H1 (cell line): ENCODE data around the gene ANKIB1. TPM values are rescaled to one million over a fixed set of nuclear protein-coding genes. Genes with fewer than 3 reads are reported as not detected.

ENCODE experiments used
- CTCF ChIA-PET: fragments of 300-600 bp; sonication (Branson Sonifier 250); formaldehyde crosslinking; loops from one replicate; lab custom pipeline; 2021; ENCODE audit not compliant: partially characterized antibody; lab: Charles Lee
- POLR2A ChIA-PET: fragments of 300-600 bp; sonication (Branson Sonifier 250); formaldehyde crosslinking; loops from one replicate; lab custom pipeline; 2021; ENCODE audit warnings: inconsistent platforms; ENCODE audit not compliant: partially characterized antibody; lab: Charles Lee
- DNase-seq, 2 experiments: peaks; one replicate each; pipeline versions ENCODE4 v3.0.0 to v3.0.0-alpha.2; 2010 to 2022; ENCODE audit warnings: low spot score in 2 of 2, low read depth in 1 of 2, mixed read lengths in 1 of 2
- FAIRE-seq: peaks from 2 replicates; lab custom pipeline; 2011; peaks lifted over from hg19 to GRCh38; lab: Jason Lieb, UNC
- H2AFZ ChIP-seq: 2 replicates; pipeline ENCODE4 v1.8.1; 2012; ENCODE audit warnings: low read length, inconsistent platforms
- H2AK5ac ChIP-seq: 2 replicates; pipeline ENCODE4 v1.6.1; 2013; ENCODE audit warnings: low read depth, low read length
- H2BK120ac ChIP-seq: replicated peaks from 2 replicates; pipeline ENCODE3; 2013; ENCODE audit warnings: low read depth, low read length, inconsistent platforms
- H2BK12ac ChIP-seq: 2 replicates; pipeline ENCODE4 v1.6.1; 2013; ENCODE audit warnings: low read depth, low read length
- H2BK15ac ChIP-seq: 2 replicates; pipeline ENCODE4 v1.6.1; 2013; ENCODE audit warnings: low read length
- H2BK20ac ChIP-seq: 2 replicates; pipeline ENCODE4 v1.6.1; 2013; ENCODE audit warnings: low read length
- H2BK5ac ChIP-seq: 2 replicates; pipeline ENCODE4 v1.6.1; 2013; ENCODE audit warnings: low read depth, low read length
- H3K14ac ChIP-seq: 2 replicates; pipeline ENCODE4 v1.6.1; 2013; ENCODE audit warnings: inconsistent platforms; ENCODE audit not compliant: insufficient read length
- H3K18ac ChIP-seq: 2 replicates; pipeline ENCODE4 v1.6.1; 2013; ENCODE audit warnings: low read length; ENCODE audit errors: extremely low read depth
- H3K23ac ChIP-seq: 2 replicates; pipeline ENCODE4 v1.6.1; 2013; ENCODE audit warnings: inconsistent platforms; ENCODE audit not compliant: insufficient read length
- H3K23me2 ChIP-seq: 2 replicates; pipeline ENCODE4 v1.6.1; 2013; ENCODE audit warnings: low read depth, low read length
- H3K27ac ChIP-seq: 2 replicates; pipeline ENCODE4 v1.6.1; 2011; ENCODE audit warnings: low read depth, low read length, inconsistent platforms
- H3K27me3 ChIP-seq, 4 experiments: replicated peaks in 1 of 4; 1 replicate in 1 of 4; 2 replicates in 3 of 4; pipeline versions ENCODE4 v1.6.1 to v1.8.1; 2011 to 2013; ENCODE audit warnings: low read length in 3 of 4, mild to moderate bottlenecking in 3 of 4, inconsistent platforms in 2 of 4, mixed read lengths in 2 of 4, moderate library complexity in 1 of 4; ENCODE audit not compliant: control insufficient read depth in 3 of 4, insufficient read depth in 3 of 4; ENCODE audit errors: extremely low read depth in 1 of 4
- H3K36me3 ChIP-seq, 4 experiments: 2 replicates each; pipeline versions ENCODE4 v1.6.1 to v1.8.1; 2011 to 2013; ENCODE audit warnings: mild to moderate bottlenecking in 4 of 4, low read length in 3 of 4, moderate library complexity in 2 of 4, control low read depth in 1 of 4, inconsistent platforms in 1 of 4; ENCODE audit not compliant: insufficient read depth in 4 of 4, control insufficient read depth in 2 of 4
- H3K4ac ChIP-seq: replicated peaks from 2 replicates; pipeline ENCODE3; 2013; ENCODE audit warnings: low read length, low read depth, mixed read lengths, inconsistent platforms; ENCODE audit not compliant: insufficient read length
- H3K4me1 ChIP-seq, 4 experiments: replicated peaks in 1 of 4; 1 replicate in 1 of 4; 2 replicates in 3 of 4; pipeline versions ENCODE4 v1.6.1 to v1.8.1; 2011 to 2013; ENCODE audit warnings: low read length in 3 of 4, inconsistent platforms in 2 of 4, mixed read lengths in 1 of 4; ENCODE audit not compliant: insufficient read depth in 4 of 4, control insufficient read depth in 3 of 4
- H3K4me2 ChIP-seq, 2 experiments: 2 replicates each; pipeline versions ENCODE4 v1.6.1 to v1.8.1; 2011 to 2013; ENCODE audit warnings: low read depth in 2 of 2, low read length in 2 of 2, control low read depth in 1 of 2, inconsistent platforms in 1 of 2, mild to moderate bottlenecking in 1 of 2; ENCODE audit not compliant: insufficient read depth in 1 of 2
- H3K4me3 ChIP-seq, 4 experiments: fragments of 200-600, 300-600 bp in 1 of 4; sonication (generic), shearing (Covaris generic), sonication (Bioruptor Twin) in 1 of 4; 2 replicates each; pipeline versions ENCODE4 v1.5.1 to v1.8.1; 2011 to 2016; ENCODE audit warnings: low read length in 4 of 4, low read depth in 3 of 4, control low read depth in 2 of 4, inconsistent platforms in 2 of 4, mild to moderate bottlenecking in 2 of 4, mixed read lengths in 1 of 4, moderate library complexity in 1 of 4; ENCODE audit not compliant: insufficient read depth in 2 of 4; ENCODE audit errors: extremely low read depth in 1 of 4
- H3K56ac ChIP-seq: replicated peaks from 2 replicates; pipeline ENCODE3; 2013; ENCODE audit warnings: low read depth, mild to moderate bottlenecking, mixed read lengths, low read length, inconsistent platforms; ENCODE audit not compliant: insufficient read length
- H3K79me1 ChIP-seq: 2 replicates; pipeline ENCODE4 v1.6.1; 2013; ENCODE audit warnings: low read depth, low read length, control low read depth
- H3K79me2 ChIP-seq, 2 experiments: 2 replicates each; pipeline versions ENCODE4 v1.6.1 to v1.8.1; 2012 to 2013; ENCODE audit warnings: low read length in 2 of 2, mild to moderate bottlenecking in 2 of 2, inconsistent platforms in 1 of 2; ENCODE audit not compliant: insufficient read depth in 2 of 2, control insufficient read depth in 1 of 2
- H3K9ac ChIP-seq, 4 experiments: replicated peaks in 1 of 4; 1 replicate in 1 of 4; 2 replicates in 3 of 4; pipeline versions ENCODE4 v1.6.1 to v1.8.1; 2011 to 2013; ENCODE audit warnings: low read depth in 3 of 4, low read length in 3 of 4, control low read depth in 2 of 4, mild to moderate bottlenecking in 2 of 4, moderate library complexity in 2 of 4, inconsistent platforms in 1 of 4; ENCODE audit errors: extremely low read depth in 1 of 4
- H3K9me3 ChIP-seq, 2 experiments: 2 replicates each; pipeline versions ENCODE4 v1.6.1 to v1.8.1; 2012 to 2013; ENCODE audit warnings: mild to moderate bottlenecking in 2 of 2, moderate library complexity in 2 of 2, control low read depth in 1 of 2, inconsistent platforms in 1 of 2, low read depth in 1 of 2, low read length in 1 of 2, mixed read lengths in 1 of 2; ENCODE audit not compliant: insufficient read depth in 2 of 2
- H4K20me1 ChIP-seq, 2 experiments: replicated peaks in 1 of 2; 2 replicates each; pipeline versions ENCODE3 to v1.8.1; 2011 to 2013; ENCODE audit warnings: inconsistent platforms in 2 of 2, low read length in 2 of 2, mild to moderate bottlenecking in 1 of 2; ENCODE audit not compliant: insufficient read depth in 2 of 2, control insufficient read depth in 1 of 2
- H4K5ac ChIP-seq: 2 replicates; pipeline ENCODE4 v1.6.1; 2013; ENCODE audit warnings: low read length, low read depth, mixed read lengths, inconsistent platforms; ENCODE audit not compliant: insufficient read length
- H4K8ac ChIP-seq: 2 replicates; pipeline ENCODE4 v1.8.0; 2013; ENCODE audit warnings: mild to moderate bottlenecking, moderate library complexity, low read length, inconsistent platforms; ENCODE audit not compliant: insufficient read depth; ENCODE audit errors: extremely low read depth
- H4K91ac ChIP-seq: replicated peaks from 2 replicates; pipeline ENCODE3; 2013; ENCODE audit warnings: low read length, mixed read lengths, inconsistent platforms; ENCODE audit not compliant: insufficient read length
- CBX8 ChIP-seq: fragments of 300-800, 300-1000 bp; sonication (generic); IDR thresholded peaks from 2 replicates; pipeline ENCODE4 v1.7.1; 2016; ENCODE audit warnings: low read depth, low read length, borderline replicate concordance
- CTBP2 ChIP-seq: IDR thresholded peaks from 2 replicates; pipeline ENCODE4 v1.7.0; 2011; ENCODE audit warnings: borderline replicate concordance, mild to moderate bottlenecking, moderate library complexity, mixed read lengths, low read length; ENCODE audit not compliant: insufficient read depth, insufficient read length
- CTCF ChIP-seq, 3 experiments: IDR thresholded peaks; 1 replicate in 2 of 3; 2 replicates in 1 of 3; pipeline versions ENCODE4 v1.5.1 to v1.6.1; 2011; ENCODE audit warnings: low read length in 3 of 3, mild to moderate bottlenecking in 3 of 3, inconsistent platforms in 2 of 3, low read depth in 1 of 3, moderate library complexity in 1 of 3; ENCODE audit not compliant: insufficient read depth in 1 of 3; ENCODE audit errors: control extremely low read depth in 1 of 3
- GABPA ChIP-seq: IDR thresholded peaks from 2 replicates; pipeline ENCODE4 v1.6.1; 2011; ENCODE audit warnings: mild to moderate bottlenecking, low read length, moderate library complexity, borderline replicate concordance; ENCODE audit not compliant: insufficient read depth
- GTF2F1 ChIP-seq: IDR thresholded peaks from 2 replicates; pipeline ENCODE4 v1.6.1; 2012; ENCODE audit warnings: low read depth, low read length, improper control_type of control experiment, borderline replicate concordance
- JUND ChIP-seq: IDR thresholded peaks from 2 replicates; pipeline ENCODE4 v1.6.1; 2011; ENCODE audit warnings: mild to moderate bottlenecking, improper control_type of control experiment, low read length
- KDM4A ChIP-seq: IDR thresholded peaks from one replicate; pipeline ENCODE4 v1.7.1; 2012; ENCODE audit warnings: low read depth, mild to moderate bottlenecking, moderate library complexity, low read length, inconsistent platforms; ENCODE audit not compliant: severe bottlenecking
- NRF1 ChIP-seq: IDR thresholded peaks from 2 replicates; pipeline ENCODE4 v1.6.1; 2011; ENCODE audit warnings: mild to moderate bottlenecking, low read depth, low read length, improper control_type of control experiment
- POLR2A ChIP-seq, 2 experiments: IDR thresholded peaks; 1 replicate in 1 of 2; 2 replicates in 1 of 2; pipeline ENCODE4 v1.6.1; 2011; ENCODE audit warnings: low read depth in 2 of 2, low read length in 2 of 2, mild to moderate bottlenecking in 2 of 2; ENCODE audit errors: control extremely low read depth in 1 of 2
- SAP30 ChIP-seq: fragments of 300-600 bp; sonication (generic); IDR thresholded peaks from 2 replicates; pipeline ENCODE4 v1.7.1; 2012; ENCODE audit warnings: low read length, moderate library complexity, mild to moderate bottlenecking, inconsistent platforms; ENCODE audit not compliant: insufficient read depth, insufficient replicate concordance
- SP2 ChIP-seq: IDR thresholded peaks from 2 replicates; pipeline ENCODE4 v1.6.1; 2012; ENCODE audit warnings: mild to moderate bottlenecking, low read length, inconsistent platforms
- SP4 ChIP-seq: IDR thresholded peaks from 2 replicates; pipeline ENCODE4 v1.6.1; 2012; ENCODE audit warnings: low read length, inconsistent platforms
- WGBS, 2 experiments: shearing (Covaris generic) in 1 of 2; methylation state at CpG; one replicate each; pipeline versions ENCODE4 v1.1.6 to v1.1.7; 2013 to 2015; ENCODE audit warnings: low lambda C conversion rate in 2 of 2, mixed read lengths in 2 of 2, inconsistent platforms in 1 of 2, low coverage in 1 of 2, missing lambda C conversion rate in 1 of 2; ENCODE audit not compliant: insufficient replicate concordance in 2 of 2, insufficient coverage in 1 of 2, insufficient read length in 1 of 2; ENCODE audit errors: extremely low coverage in 1 of 2, missing lambda C conversion rate in 1 of 2; 5-methylcytosine and 5-hydroxymethylcytosine counted together
- polyA plus RNA-seq, 7 experiments: library from polyadenylated mRNA; depleted of rRNA in 3 of 7; stranded (reverse) in 5 of 7; unstranded in 2 of 7; fragments of >200 nt in 5 of 7; fragments of 200-250 nt in 2 of 7; gene quantifications; 1 replicate in 5 of 7; 2 replicates in 1 of 7; 4 replicates in 1 of 7; pipeline versions ENCODE4 v1.2.1 to v1.2.3, GENCODE V29; 2011 to 2013; ENCODE audit warnings: missing spikeins in 2 of 7, mixed read lengths in 2 of 7
- total RNA-seq: library from RNA; stranded (reverse); fragmentation: NEBNext Ultra II Directional; extraction: Animal tissue kit (Norgen Biotek cat#: 25700); gene quantifications from 2 replicates; pipeline ENCODE4 v1.2.1, GENCODE V29; 2021

The ANKIB1 gene
- total and polyA plus RNA-seq, 2 of the 8 experiments (the other 6 are each of a cell fraction or from before 2014, with no cell fraction given) = 19.2 to 43.0 TPM

DNA sequence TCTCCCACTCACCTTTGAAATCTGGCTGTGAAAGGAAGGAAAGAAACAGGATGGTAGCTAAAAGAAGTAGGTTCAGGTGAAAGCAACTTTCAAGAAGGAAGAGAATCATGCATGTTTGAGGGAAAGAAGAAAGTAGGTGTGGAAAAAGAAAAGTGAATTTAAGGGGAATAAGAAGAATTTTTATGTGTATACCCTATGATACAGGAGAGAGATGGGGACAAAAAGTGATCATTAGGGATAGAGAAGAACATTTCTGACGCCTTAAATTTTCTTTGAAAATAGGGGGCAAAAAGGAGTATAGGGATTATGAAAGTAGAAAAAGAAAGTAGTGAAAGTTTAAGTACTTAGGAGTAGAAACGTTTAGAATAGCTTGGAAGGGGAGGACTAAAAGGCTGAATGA lies 15.2 kb upstream of the ANKIB1 start:
- H3K9me3 ChIP-seq = peaks cover 0 to 2% of the 10 kb centered on the region in 2 experiments; a peak in 1 of 4 replicates
- H4K8ac ChIP-seq = no peak overlapping the region
- H3K4me2 ChIP-seq = no peak overlapping the region
- H2AK5ac ChIP-seq = no peak overlapping the region
- H3K18ac ChIP-seq = no peak overlapping the region
- FAIRE-seq = no peak
- no peaks in the 10 kb centered on the region for H3K79me2 ChIP-seq
- no peak overlapping the region for H3K4me3 ChIP-seq
- no peak overlapping the region for H3K56ac ChIP-seq
- no peak overlapping the region for H2AFZ ChIP-seq
- no peaks in the 10 kb centered on the region for H4K20me1 ChIP-seq
- H4K5ac ChIP-seq = no peak overlapping the region
- DNase-seq = no peak
- no peak overlapping the region for H3K9ac ChIP-seq
- H2BK5ac ChIP-seq = no peak overlapping the region
- H2BK15ac ChIP-seq = no peak overlapping the region
- H4K91ac ChIP-seq = no peak overlapping the region
- H2BK120ac ChIP-seq = no peak overlapping the region
- H2BK12ac ChIP-seq = no peak overlapping the region
- H3K27ac ChIP-seq = no peak overlapping the region
- ChIA-PET POLR2A (no interaction called here), CTCF (interaction anchor here (0.7 to 1.1 kb wide), 3 partner anchors 15 to 173 kb away, joined by 3 to 4 read pairs (median 4); partner anchors contain the start of genes ANKIB1 and KRIT1)
- H3K27me3 ChIP-seq = no peaks in the 10 kb centered on the region
- 88 to 100% methylated on average over 2 of the region's 2 CpGs for WGBS, 2 experiments
- H3K4me1 ChIP-seq = no peaks in the 10 kb centered on the region
- H2BK20ac ChIP-seq = no peak overlapping the region
- no peak overlapping the region for H3K23ac ChIP-seq
- H3K23me2 ChIP-seq = no peaks in the 10 kb centered on the region
- H3K36me3 ChIP-seq = peaks cover 0 to 35% (median 21%) of the 10 kb centered on the region in 4 experiments; a peak in 7 of 8 replicates
- no peak overlapping the region for H3K4ac ChIP-seq
- H3K79me1 ChIP-seq = no peaks in the 10 kb centered on the region
- H3K14ac ChIP-seq = no peak overlapping the region
- TF ChIP-seq CBX8 (no peak), GABPA (no peak), CTCF (IDR thresholded peaks at IDR 0.05; ENCODE audit: control extremely low read depth in 1 of 3, insufficient read depth in 1 of 3, low read depth in 1 of 3, low read length in 3 of 3) (no peak), POLR2A (IDR thresholded peaks at IDR 0.05; ENCODE audit: control extremely low read depth in 1 of 2, low read depth in 2 of 2, low read length in 2 of 2) (no peak), JUND (no peak), GTF2F1 (no peak), SP4 (no peak), KDM4A (no peak), SAP30 (no peak), NRF1 (no peak), CTBP2 (no peak), SP2 (no peak)
